Stimulated activated CD4-positive, alpha-beta T cell treated with anti-CD3 and anti-CD28 coated beads, Interleukin-1b, Interleukin-23, amount 100 ng/mL, for 1 hour (primary cell): ENCODE measurements around the gene HCST.
"Not testable (repeated sequence)": the region's sequence is repeated elsewhere in the genome, so short reads cannot be mapped to it uniquely, and the experiment has no call there.

Source experiments
- DNase-seq, 2 donors: peaks; one replicate each; pipeline ENCODE4 v3.0.0-alpha.2; 2020; ENCODE audit warnings: low read depth in 2 of 2

The HCST gene

GRCh38 chr19:35901854-35902661, at the start of gene HCST:
HCST (plus strand) TSS chr19:35902529; CDS start chr19:35902594, 65 bp downstream.
- no peak for DNase-seq

GRCh38 chr19:35853038-35853756, 49.1 kb upstream of the HCST start:
- no peak for DNase-seq

GRCh38 chr19:35856546-35857149, 45.7 kb upstream of the HCST start, which contains the start of gene KIRREL2:
KIRREL2 (plus strand) TSS chr19:35856911; CDS start chr19:35857120, 209 bp downstream.
- DNase-seq: peak in 1 of 2 donors; percentile 12

GRCh38 chr19:35858311-35858710, 44.0 kb upstream of the HCST start:
- no peak for DNase-seq

- no peak for DNase-seq
These were observed 42.9 kb upstream of the HCST start for GRCh38 chr19:35859414-35859813.

- no peak for DNase-seq
These were observed 41.9 kb upstream of the HCST start for GRCh38 chr19:35860436-35860817.

- DNase-seq: no peak
These were observed 41.3 kb upstream of the HCST start for GRCh38 chr19:35860818-35861639.

GRCh38 chr19:35861640-35862160, 40.6 kb upstream of the HCST start:
- no peak for DNase-seq

GRCh38 chr19:35862528-35862927, 39.8 kb upstream of the HCST start:
- no peak for DNase-seq

- DNase-seq: no peak
These were observed 39.3 kb upstream of the HCST start for GRCh38 chr19:35863018-35863417.

- peak in 1 of 2 donors; percentile 57 for DNase-seq
These were observed 34.0 kb upstream of the HCST start, which contains the start of gene APLP1 for GRCh38 chr19:35868172-35868822. APLP1 (plus strand) TSS chr19:35868574; CDS start chr19:35868637, 63 bp downstream.

GRCh38 chr19:35868823-35869326, 33.5 kb upstream of the HCST start:
- no peak for DNase-seq

- DNase-seq: peak in 1 of 2 donors; percentile 69
These were observed 32.8 kb upstream of the HCST start for GRCh38 chr19:35869327-35870123.

- DNase-seq: not testable (repeated sequence)
These were observed 32.1 kb upstream of the HCST start for GRCh38 chr19:35870124-35870736.

GRCh38 chr19:35870798-35871197, 31.5 kb upstream of the HCST start:
- DNase-seq: no peak

GRCh38 chr19:35871611-35872010, 30.7 kb upstream of the HCST start:
- no peak for DNase-seq

- DNase-seq: no peak
These were observed 30.1 kb upstream of the HCST start for GRCh38 chr19:35872180-35872579.

- no peak for DNase-seq
These were observed 27.9 kb upstream of the HCST start for GRCh38 chr19:35874392-35874930.

GRCh38 chr19:35879068-35879467, 23.3 kb upstream of the HCST start:
- DNase-seq: no peak
